GM12878 (cell line): ENCODE results near the gene ANKFY1. TPM values are rescaled to one million over a fixed set of nuclear protein-coding genes. Genes with fewer than 3 reads are reported as not detected.

ENCODE experiments used
- ASH2L ChIP-seq: fragments of 300-600, 200-600 bp; sonication (generic); IDR thresholded peaks from 2 replicates; pipeline ENCODE4 v1.6.1; 2017; ENCODE audit warnings: low read depth, mild to moderate bottlenecking, borderline replicate concordance
- HDGF ChIP-seq: fragments of 450-650 bp; IDR thresholded peaks from 2 replicates; pipeline ENCODE4 v1.6.1; 2016; ENCODE audit warnings: antibody characterized with exemption
- KAT2A ChIP-seq: conservative IDR thresholded peaks from 2 replicates; pipeline ENCODE4 v1.6.1; 2011; ENCODE audit warnings: low read depth, low read length; ENCODE audit not compliant: control insufficient read depth
- NRF1 ChIP-seq: conservative IDR thresholded peaks from 2 replicates; pipeline ENCODE4 v1.6.1; 2011; ENCODE audit warnings: mild to moderate bottlenecking, low read depth, low read length, improper control_type of control experiment
- RFX5 ChIP-seq: IDR thresholded peaks from 2 replicates; pipeline ENCODE4 v1.6.1; 2011; ENCODE audit warnings: low read depth, low read length, improper control_type of control experiment
- SMC3 ChIP-seq: IDR thresholded peaks from 2 replicates; pipeline ENCODE4 v1.6.1; 2011; ENCODE audit warnings: low read length, improper control_type of control experiment, borderline replicate concordance
- TARDBP ChIP-seq: IDR thresholded peaks from 2 replicates; pipeline ENCODE4 v1.6.1; 2016; ENCODE audit warnings: borderline replicate concordance
- YY1 ChIP-seq: IDR thresholded peaks from 2 replicates; pipeline ENCODE4 v1.6.1; 2011; ENCODE audit warnings: low read depth, mild to moderate bottlenecking, low read length
- ZNF622 ChIP-seq: fragments of 450-650 bp; IDR thresholded peaks from 2 replicates; pipeline ENCODE4 v1.6.1; 2017; ENCODE audit warnings: mild to moderate bottlenecking, inconsistent platforms
- ZSCAN29 ChIP-seq: fragments of 450-650 bp; IDR thresholded peaks from 2 replicates; pipeline ENCODE4 v1.6.1; 2017; ENCODE audit warnings: mild to moderate bottlenecking, moderate library complexity
- polyA plus RNA-seq, 11 experiments: library from polyadenylated mRNA; depleted of rRNA in 4 of 11; unstranded in 6 of 11; stranded (reverse) in 5 of 11; fragments of >200 nt; fragmentation: Nextera tagmentation in 4 of 11; fragmentation: Illumina TruSeq in 1 of 11; extraction: Ambion mirVana in 4 of 11; extraction: Trizol in 1 of 11; gene quantifications; 1 replicate in 1 of 11; 2 replicates in 10 of 11; pipeline versions ENCODE4 v1.2.1 to v1.2.3, GENCODE V29; 2011 to 2016; ENCODE audit warnings: inconsistent platforms in 2 of 11, missing spikeins in 2 of 11, low read depth in 1 of 11
- total RNA-seq, 4 experiments: library from RNA; depleted of rRNA in 3 of 4; stranded (reverse); fragments of >200 nt in 3 of 4; fragmentation: Illumina TruSeq in 1 of 4; extraction: Trizol in 1 of 4; gene quantifications; 2 replicates each; pipeline versions ENCODE4 v1.2.1 to v1.2.3, GENCODE V29; 2013 to 2021
- TF ChIP-seq, protein P1 (sequence below), 3 experiments: IDR thresholded peaks in 2 of 3; conservative IDR thresholded peaks in 1 of 3; 2 replicates each; pipeline ENCODE4 v1.5.1; 2011; ENCODE audit warnings: low read depth in 3 of 3, low read length in 3 of 3, mild to moderate bottlenecking in 3 of 3, control low read depth in 2 of 3, moderate library complexity in 2 of 3, inconsistent platforms in 1 of 3, mixed read lengths in 1 of 3; ENCODE audit not compliant: control insufficient read depth in 2 of 3, insufficient read depth in 1 of 3; ENCODE audit errors: extremely low read depth in 1 of 3
- TF ChIP-seq, protein P2 (sequence below): fragments of 450-650 bp; conservative IDR thresholded peaks from 2 replicates; pipeline ENCODE4 v1.6.1; 2017; ENCODE audit warnings: mild to moderate bottlenecking, moderate library complexity

Gene ANKFY1
- total and polyA plus RNA-seq, 10 of the 15 experiments (the other 5 are each of a cell fraction or from before 2014, with no cell fraction given): 3.0 to 27.7 (median 16.4) TPM

DNA sequence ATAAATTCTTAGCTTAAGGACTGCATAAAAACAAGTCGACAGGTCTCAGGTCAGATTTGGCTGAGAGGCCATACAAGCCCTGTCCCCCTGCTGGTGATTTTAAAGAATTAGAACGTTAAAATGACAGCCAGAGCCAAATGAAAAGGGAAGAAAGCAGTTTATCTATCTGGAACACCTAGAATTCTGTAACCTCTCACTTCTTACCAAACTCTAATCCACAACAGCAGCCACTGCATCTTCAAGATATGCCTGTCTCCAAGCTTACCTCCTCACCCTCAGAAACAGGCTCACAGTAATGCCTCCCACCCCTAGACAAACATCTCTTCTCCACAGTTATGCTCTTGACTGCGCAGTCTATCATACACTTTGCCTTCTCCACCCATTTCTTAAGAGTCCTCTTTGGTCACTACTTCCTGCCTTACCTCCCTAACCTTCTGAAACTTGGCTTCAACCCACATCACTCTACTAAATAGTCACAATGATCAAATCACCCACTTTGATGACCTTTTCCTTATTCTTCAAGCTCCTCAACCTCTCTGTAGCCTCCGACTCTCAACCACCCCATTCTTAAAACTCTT lies 14.2 kb downstream of the ANKFY1 start (continued):
- TF ChIP-seq, protein P1, sequence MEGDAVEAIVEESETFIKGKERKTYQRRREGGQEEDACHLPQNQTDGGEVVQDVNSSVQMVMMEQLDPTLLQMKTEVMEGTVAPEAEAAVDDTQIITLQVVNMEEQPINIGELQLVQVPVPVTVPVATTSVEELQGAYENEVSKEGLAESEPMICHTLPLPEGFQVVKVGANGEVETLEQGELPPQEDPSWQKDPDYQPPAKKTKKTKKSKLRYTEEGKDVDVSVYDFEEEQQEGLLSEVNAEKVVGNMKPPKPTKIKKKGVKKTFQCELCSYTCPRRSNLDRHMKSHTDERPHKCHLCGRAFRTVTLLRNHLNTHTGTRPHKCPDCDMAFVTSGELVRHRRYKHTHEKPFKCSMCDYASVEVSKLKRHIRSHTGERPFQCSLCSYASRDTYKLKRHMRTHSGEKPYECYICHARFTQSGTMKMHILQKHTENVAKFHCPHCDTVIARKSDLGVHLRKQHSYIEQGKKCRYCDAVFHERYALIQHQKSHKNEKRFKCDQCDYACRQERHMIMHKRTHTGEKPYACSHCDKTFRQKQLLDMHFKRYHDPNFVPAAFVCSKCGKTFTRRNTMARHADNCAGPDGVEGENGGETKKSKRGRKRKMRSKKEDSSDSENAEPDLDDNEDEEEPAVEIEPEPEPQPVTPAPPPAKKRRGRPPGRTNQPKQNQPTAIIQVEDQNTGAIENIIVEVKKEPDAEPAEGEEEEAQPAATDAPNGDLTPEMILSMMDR (IDR thresholded peaks at IDR 0.05 in 2 of 3, conservative IDR thresholded peaks at IDR 0.05 in 1 of 3; ENCODE audit: control insufficient read depth in 2 of 3, extremely low read depth in 1 of 3, insufficient read depth in 1 of 3, low read depth in 3 of 3, low read length in 3 of 3): peak; percentile 45 to 62 (median 53)
- no peak for TF ChIP-seq ASH2L
- 0 out of 2 replicates have a peak, but pooled peaks have one; percentile 31 for TF ChIP-seq YY1
- no peak for TF ChIP-seq RFX5
- no peak for TF ChIP-seq ZNF622
- TF ChIP-seq HDGF: peak; percentile 71; the same call in 1 of the 2 replicates
- TF ChIP-seq ZSCAN29: no peak
- TF ChIP-seq TARDBP: no peak
- TF ChIP-seq NRF1: no peak
- TF ChIP-seq, protein P2, sequence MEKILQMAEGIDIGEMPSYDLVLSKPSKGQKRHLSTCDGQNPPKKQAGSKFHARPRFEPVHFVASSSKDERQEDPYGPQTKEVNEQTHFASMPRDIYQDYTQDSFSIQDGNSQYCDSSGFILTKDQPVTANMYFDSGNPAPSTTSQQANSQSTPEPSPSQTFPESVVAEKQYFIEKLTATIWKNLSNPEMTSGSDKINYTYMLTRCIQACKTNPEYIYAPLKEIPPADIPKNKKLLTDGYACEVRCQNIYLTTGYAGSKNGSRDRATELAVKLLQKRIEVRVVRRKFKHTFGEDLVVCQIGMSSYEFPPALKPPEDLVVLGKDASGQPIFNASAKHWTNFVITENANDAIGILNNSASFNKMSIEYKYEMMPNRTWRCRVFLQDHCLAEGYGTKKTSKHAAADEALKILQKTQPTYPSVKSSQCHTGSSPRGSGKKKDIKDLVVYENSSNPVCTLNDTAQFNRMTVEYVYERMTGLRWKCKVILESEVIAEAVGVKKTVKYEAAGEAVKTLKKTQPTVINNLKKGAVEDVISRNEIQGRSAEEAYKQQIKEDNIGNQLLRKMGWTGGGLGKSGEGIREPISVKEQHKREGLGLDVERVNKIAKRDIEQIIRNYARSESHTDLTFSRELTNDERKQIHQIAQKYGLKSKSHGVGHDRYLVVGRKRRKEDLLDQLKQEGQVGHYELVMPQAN: no peak
- peak; percentile 11; the same call in 1 of the 2 replicates for TF ChIP-seq SMC3
- no peak for TF ChIP-seq KAT2A
